ENCODE results near the gene HYAL3.
A peak's percentile ranks its signal among the peaks of the same experiment; 100 is the strongest.
"Not testable (repeated sequence)": the region's sequence is repeated elsewhere in the genome, so short reads cannot be mapped to it uniquely, and the experiment has no call there.

HYAL3 gene

DNA sequence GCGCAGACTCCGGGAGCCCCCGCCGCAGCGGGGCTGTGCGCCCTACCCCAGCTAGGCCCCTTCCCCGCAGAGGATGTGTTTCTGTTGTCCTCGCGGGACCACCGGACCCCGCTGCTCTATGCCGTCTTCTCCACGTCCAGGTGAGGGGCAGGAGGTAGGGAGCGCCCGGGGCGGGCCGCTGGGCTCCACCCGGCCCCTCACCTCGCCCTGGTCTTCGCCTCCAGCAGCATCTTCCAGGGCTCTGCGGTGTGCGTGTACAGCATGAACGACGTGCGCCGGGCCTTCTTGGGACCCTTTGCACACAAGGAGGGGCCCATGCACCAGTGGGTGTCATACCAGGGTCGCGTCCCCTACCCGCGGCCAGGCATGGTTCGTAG lies 25.5 kb downstream of the HYAL3 start:
- H3K27ac ChIP-seq = no peak overlapping the region
- DNase-seq (ENCODE audit: low read depth, low spot score) = no peak

DNA sequence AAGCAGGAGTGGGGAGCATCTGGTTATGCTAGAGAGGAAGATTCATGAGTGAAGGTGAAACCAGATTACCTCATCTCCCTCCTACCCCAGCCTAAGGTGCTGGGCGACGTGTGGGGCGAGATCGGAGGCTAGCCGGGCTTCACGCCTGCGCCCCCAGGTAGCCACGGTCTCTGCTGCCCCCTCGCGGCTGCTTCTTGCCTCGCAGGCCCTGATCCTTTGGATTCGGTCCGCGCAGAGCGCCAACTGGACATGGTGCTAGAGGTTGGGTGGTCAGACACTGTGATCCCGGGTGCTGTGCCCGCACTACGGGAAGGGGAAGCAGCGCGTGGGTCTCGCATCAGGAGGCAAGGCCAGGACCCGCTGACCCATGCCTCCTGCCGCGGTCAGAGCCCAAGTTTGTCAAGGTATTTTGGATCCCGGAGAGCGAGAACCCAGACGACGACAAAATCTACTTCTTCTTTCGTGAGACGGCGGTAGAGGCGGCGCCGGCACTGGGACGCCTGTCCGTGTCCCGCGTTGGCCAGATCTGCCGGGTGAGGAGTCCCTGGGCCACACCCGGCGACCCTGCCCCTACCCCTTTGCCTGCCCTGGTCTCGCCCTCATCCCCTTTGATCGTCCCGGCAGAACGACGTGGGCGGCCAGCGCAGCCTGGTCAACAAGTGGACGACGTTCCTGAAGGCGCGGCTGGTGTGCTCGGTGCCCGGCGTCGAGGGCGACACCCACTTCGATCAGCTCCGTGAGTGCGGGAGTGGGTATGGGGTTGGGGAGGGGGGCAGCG lies 26.1 kb downstream of the HYAL3 start:
- no peak overlapping the region for H3K27ac ChIP-seq
- no peak for DNase-seq (ENCODE audit: low read depth, low spot score)

DNA sequence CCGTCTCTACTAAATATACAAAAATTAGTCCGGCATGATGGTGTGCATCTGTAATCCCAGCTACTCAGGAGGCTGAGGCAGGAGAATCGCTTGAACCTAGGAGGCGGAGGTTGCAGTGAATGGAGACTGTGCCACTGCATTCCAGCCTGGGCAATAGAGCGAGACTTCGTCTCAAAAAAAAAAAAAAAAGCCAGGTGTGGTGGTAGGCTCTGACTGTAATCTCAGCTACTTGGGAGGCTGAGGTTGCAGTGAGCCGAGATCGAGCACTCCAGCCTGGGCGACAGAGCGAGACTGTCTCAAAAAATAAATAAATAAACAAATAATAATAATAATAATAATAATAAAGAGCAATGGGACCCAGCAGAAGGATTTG lies 26.7 kb downstream of the HYAL3 start:
- not testable (repeated sequence) for H3K27ac ChIP-seq; DNase-seq (ENCODE audit: low read depth, low spot score)

- DNase-seq (ENCODE audit: low read depth, low spot score) = no peak
- H3K27ac ChIP-seq = no peak overlapping the region
Observed at GRCh38 chr3:50271314-50271936, 27.8 kb downstream of the HYAL3 start.

GRCh38 chr3:50270422-50271224 lies 28.6 kb downstream of the HYAL3 start:
- DNase-seq (ENCODE audit: low read depth, low spot score) = no peak
- peak overlapping the region; percentile 74 for H3K27ac ChIP-seq

- DNase-seq (ENCODE audit: low read depth, low spot score) = no peak
Observed at GRCh38 chr3:50269977-50270413, 29.2 kb downstream of the HYAL3 start.

GRCh38 chr3:50269460-50269859 lies 29.7 kb downstream of the HYAL3 start:
- H3K27ac ChIP-seq = peak overlapping the region; percentile 74
- no peak for DNase-seq (ENCODE audit: low read depth, low spot score)

More at GRCh38 chr3:50269977-50270413, 29.2 kb downstream of the HYAL3 start:
- H3K27ac ChIP-seq = peak overlapping the region; percentile 74

- DNase-seq (ENCODE audit: low read depth, low spot score) = no peak
- H3K27ac ChIP-seq = peak within 1 kb of the TSS; percentile 74
Observed at GRCh38 chr3:50268703-50269451, 30.3 kb downstream of the HYAL3 start, which contains the start of gene SEMA3B. Gene SEMA3B (plus strand): TSS chr3:50269147. CDS start chr3:50269241, 94 bp downstream.

GRCh38 chr3:50268276-50268675 lies 30.9 kb downstream of the HYAL3 start:
- no peak for DNase-seq (ENCODE audit: low read depth, low spot score)
- peak overlapping the region; percentile 74 for H3K27ac ChIP-seq

DNA sequence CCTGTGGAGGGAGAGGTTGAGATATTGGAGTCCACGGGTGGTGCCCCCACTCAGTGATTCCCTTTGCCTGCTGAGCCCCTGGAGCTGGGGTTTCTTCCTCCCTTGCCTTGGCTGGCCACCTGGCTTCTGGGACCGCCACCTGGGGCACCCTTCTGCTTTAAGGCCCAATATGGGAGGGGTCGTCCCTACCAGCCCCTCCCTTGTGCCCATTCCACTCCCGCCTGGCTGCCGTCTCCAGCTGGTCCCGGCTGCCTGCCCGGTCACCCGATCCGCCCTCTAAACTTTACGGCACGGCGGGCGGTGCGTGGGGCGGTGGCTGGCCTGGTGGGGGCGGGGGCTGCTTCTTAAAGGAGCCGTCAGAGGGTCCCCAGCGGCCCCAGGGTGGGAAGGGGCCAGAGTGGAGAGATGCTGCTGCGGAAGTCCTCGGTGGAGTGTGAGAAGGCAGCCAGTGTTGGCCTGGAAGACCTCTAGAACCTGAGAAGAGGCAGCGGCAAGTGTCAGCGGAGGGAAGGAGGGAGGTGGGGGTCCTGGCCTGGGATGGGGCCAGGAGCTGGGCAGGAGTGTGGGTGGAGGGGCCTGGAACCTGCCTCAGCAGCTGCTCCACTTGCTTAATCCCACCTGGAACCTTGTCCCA lies 31.8 kb downstream of the HYAL3 start:
- no peak for DNase-seq (ENCODE audit: low read depth, low spot score)
- H3K27ac ChIP-seq = no peak overlapping the region

DNA sequence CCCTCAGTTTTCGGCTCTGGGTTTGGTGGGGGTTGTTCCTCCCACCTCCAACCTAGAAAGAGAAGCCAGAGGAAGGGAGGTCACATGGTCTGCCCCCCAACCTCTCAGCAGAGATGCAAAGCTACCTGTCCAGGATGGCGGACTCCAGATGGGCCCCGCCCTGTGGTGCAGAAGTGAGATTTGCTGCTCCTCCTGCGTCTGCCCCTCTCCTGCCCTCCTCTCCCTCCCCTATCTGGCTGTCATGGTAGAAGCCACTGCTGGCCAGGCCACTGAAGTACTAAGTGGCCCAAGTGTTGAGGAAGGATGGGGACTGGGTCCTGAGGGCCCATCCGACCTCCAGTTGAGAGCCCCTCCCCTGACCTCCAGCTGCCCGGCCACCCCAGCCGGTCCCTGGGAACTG lies 32.4 kb downstream of the HYAL3 start:
- DNase-seq (ENCODE audit: low read depth, low spot score) = no peak
- no peak overlapping the region for H3K27ac ChIP-seq

DNA sequence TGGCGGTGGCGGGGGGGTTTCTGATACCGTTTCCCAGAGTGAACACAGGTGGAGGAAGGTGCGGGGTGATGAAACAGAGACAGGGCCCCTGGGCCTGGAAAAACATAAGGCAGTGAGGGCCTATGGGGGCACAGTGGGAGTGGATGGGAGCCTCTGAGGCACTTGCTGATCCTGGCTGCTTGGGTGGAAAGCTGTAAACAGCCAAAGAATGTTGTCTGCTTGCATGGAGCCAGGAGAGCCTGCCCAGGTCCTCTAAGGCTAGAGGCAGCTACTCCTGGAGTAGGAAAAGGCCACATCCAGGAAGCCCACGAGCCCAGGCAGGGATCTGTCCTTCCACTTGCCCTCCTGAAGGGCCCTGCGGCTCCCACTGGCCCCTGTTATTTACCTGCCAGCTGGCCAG lies 33.2 kb downstream of the HYAL3 start:
- peak overlapping the region; percentile 66 for H3K27ac ChIP-seq
- no peak for DNase-seq (ENCODE audit: low read depth, low spot score)

DNA sequence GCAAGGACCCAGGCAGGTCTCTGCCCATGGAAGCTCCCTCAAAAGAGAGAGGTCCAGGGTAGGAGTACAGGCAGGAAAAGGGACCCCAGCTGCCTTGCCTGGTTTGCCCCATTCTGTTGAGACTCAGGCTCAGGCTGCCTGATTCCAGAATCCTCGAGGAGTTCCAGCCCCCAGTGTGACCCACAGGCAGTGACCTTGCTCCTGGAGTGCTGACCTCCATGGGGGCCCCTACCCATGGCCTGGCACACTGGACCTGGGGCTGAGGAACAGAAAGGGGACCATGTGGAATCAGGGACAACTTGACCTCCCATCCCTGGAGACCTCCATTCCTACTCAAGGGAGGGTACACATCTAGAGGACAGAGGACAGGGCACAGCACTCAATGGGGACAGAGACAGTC lies 33.6 kb downstream of the HYAL3 start:
- DNase-seq (ENCODE audit: low read depth, low spot score) = no peak
- peak overlapping the region; percentile 66 for H3K27ac ChIP-seq

DNA sequence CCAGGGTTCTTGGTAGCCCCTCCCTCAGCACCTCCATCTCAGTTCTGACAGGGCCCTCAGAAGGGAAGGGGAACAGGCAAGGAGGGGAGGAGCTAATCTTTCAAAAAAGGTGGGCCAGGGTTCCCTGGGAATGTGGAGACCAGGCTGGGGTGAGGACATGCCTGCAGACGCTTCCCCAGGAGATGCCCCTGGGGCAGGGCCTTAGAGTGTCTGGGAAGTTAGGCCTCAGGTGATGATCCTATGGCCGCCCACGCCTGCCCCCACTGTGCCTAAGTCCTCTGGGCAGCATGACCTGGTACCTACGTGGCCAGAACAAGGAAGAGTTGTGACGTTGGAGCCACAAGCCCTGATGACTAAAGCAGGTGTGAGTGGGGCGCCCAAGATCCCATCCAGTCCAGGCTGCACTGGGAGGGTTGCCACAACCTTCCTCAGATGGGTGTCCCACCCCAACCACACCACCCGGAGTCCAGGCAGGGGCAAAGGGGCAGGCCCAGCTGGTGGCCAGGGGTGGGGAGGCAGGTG lies 34.2 kb downstream of the HYAL3 start:
- no peak for DNase-seq (ENCODE audit: low read depth, low spot score)
- H3K27ac ChIP-seq = peak overlapping the region; percentile 66

DNA sequence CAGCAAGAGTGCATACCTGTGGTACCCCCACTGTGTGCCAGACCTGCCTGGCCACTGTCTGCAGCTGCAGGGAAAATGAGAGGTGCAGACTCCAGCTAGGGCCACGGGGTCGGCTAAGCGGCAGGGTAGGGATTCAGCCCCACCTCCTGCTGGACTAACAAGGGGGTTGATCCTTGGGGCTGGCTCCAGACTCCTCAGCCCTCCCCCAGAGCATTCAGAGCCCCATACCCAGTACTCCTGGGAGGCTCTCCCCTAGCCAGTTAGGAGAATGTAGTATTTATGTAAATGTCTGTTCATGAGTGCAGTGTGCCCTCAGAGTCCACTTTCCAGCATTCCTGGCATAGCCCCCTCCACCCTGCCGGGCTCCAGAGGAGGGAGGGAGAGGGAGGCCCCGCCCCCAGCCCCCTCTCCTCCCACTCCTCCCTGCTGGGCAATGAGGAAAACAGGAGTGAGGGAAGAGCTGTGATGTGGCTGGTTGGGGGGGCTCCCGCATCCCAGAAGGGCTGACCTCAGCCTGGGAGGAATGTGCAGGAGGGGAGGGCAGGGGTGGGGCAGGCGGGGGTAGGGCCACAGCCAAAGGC lies 34.7 kb downstream of the HYAL3 start:
- no peak for DNase-seq (ENCODE audit: low read depth, low spot score)
- peak overlapping the region; percentile 66 for H3K27ac ChIP-seq

GRCh38 chr3:50263478-50264382 lies 35.5 kb downstream of the HYAL3 start:
- H3K27ac ChIP-seq = peak overlapping the region; percentile 66
- no peak for DNase-seq (ENCODE audit: low read depth, low spot score)

GRCh38 chr3:50262778-50263177 lies 36.4 kb downstream of the HYAL3 start:
- DNase-seq (ENCODE audit: low read depth, low spot score) = no peak
- H3K27ac ChIP-seq = no peak overlapping the region

- not testable (repeated sequence) for H3K27ac ChIP-seq; DNase-seq (ENCODE audit: low read depth, low spot score)
Observed at GRCh38 chr3:50262200-50262599, 37.0 kb downstream of the HYAL3 start.
